Heart left ventricle (tissue), 13 donors: Measurements from ENCODE around the gene GABBR2.

Experiments
- POLR2A ChIP-seq, 2 donors: fragments of 450-650 bp; IDR thresholded peaks; one replicate each; pipeline ENCODE4 v1.6.1; 2017; ENCODE audit warnings: antibody characterized with exemption in 2 of 2, mild to moderate bottlenecking in 2 of 2, moderate library complexity in 2 of 2
- TF ChIP-seq, protein P1 (sequence below), 12 donors: fragments of 200-600 bp; sonication (generic) in 4 of 12; IDR thresholded peaks; one replicate each; pipeline versions ENCODE4 v1.5.0 to v1.8.0; 2018 to 2022; ENCODE audit warnings: antibody characterized with exemption in 12 of 12, mild to moderate bottlenecking in 5 of 12
- donor health status: ischemic (EF 13 %, LVEDD 7.1; RV severe dilation, severe dysfunction).
- donor health status: DM: no; HTN: yes; CAD: no.
- donor health status: DM: no; HTN: no; CAD: no.
- donor health status: ischemic (EF 25% LVEDD 6.9; RV normal size, moderate dysfunction).
- donor health status: ischemic (EF 25% LVEDD 5.7; RV mildly dilated, moderate dysfunction).
- donor health status: ischemic (EF 35%, LVEDD 5.7; RV mildly dilated, moderate dysfunction).
- donor health status: nonischemic (EF 11% LVEDD 7.7; RV severe dilation, severe dysfunction).
- donor health status: DM: yes; HTN: yes; CAD: no.
- donor health status: PGD.
- donor health status: ischemic (EF 29% LVEDD 5.4; RV normal size, mild dysfunction).
- donor health status: nonischemic (EF 23%, LVEDD 6.1; RV moderate dilation, normal function).

DNA sequence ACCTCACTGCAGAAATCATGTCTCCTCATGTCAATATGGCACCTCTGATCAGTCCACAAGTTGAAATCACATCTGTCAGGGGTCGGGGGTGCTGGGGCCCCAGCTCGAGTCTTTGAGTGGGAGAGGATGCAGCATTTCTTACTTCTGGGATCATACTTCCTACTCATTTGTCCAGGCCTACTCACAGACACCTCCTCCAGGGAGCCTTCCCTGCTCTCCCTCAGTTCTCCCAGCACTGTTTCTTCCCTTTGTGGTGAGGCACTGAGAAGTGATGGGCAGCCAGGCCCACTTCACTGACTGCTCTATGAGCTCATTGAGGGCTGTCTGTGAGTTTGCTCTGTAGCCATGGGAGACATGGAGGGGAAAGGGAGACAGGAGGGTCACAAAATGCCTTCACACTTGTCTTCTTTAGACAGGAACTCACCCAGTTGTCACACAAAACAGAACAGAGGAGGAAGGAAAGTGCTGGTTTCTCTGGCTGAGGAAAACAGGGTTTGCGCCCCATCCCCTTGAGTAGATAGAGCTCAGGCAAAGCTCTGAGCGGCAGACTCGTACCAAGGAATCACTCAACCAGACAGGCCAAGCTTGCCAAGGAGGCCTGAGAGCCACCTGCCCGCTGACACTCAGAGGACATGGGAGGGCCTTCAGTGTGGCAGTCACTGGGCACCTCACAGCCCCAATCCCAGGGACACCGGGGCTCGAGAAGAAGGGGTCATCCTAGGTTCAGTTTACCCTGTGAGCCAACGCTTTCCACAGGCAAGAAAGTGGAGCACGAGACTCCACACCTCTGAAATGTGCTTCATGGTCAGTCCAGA is 152.9 kb downstream of the GABBR2 start:
- TF ChIP-seq, protein P1, sequence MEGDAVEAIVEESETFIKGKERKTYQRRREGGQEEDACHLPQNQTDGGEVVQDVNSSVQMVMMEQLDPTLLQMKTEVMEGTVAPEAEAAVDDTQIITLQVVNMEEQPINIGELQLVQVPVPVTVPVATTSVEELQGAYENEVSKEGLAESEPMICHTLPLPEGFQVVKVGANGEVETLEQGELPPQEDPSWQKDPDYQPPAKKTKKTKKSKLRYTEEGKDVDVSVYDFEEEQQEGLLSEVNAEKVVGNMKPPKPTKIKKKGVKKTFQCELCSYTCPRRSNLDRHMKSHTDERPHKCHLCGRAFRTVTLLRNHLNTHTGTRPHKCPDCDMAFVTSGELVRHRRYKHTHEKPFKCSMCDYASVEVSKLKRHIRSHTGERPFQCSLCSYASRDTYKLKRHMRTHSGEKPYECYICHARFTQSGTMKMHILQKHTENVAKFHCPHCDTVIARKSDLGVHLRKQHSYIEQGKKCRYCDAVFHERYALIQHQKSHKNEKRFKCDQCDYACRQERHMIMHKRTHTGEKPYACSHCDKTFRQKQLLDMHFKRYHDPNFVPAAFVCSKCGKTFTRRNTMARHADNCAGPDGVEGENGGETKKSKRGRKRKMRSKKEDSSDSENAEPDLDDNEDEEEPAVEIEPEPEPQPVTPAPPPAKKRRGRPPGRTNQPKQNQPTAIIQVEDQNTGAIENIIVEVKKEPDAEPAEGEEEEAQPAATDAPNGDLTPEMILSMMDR (IDR thresholded peaks at IDR 0.05), result no peak
- TF ChIP-seq POLR2A (IDR thresholded peaks at IDR 0.05), result no peak
